ENCODE data around the gene ZIC4. TPM values are rescaled to one million over a fixed set of nuclear protein-coding genes. Genes with fewer than 3 reads are reported as not detected.

The ZIC4 gene
- total and polyA plus RNA-seq, 11 donors, result not detected

DNA sequence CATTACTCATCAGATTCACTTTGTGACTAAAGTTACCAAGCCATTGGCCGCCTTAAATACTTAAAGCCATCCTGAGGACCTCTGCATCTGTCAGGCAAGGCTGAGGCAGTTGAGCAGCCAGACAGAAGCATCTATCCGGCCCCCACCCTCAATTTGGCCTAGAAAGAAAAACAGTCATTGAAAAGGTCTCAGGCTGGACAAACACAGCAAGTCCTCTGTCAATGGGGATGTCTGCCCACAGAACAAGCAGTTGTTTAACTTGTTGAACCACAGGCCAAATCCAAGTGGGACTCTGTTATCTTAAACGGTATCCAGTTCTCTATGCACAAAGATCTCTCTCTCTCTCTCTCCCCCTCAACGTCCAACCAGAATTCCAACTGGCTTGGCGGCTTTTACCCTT is 2.8 kb downstream of the ZIC4 start:
- WGBS, 4 donors, result 47 to 64% (median 60%) methylated on average over 5 of the region's 5 CpGs
- DNase-seq, result no peak
- intact Hi-C loops (cut with DNase I), result no loop called here
- Histone ChIP-seq H3K27me3 (peaks cover 60 to 100% (median 95%) of the 10 kb centered on the region in 9 donors), H3K36me3 (no peaks in the 10 kb centered on the region), H3K4me1 (peaks cover 0 to 9% (median 0%) of the 10 kb centered on the region in 12 donors), H3K27ac (no peak overlapping the region), H3K4me3 (no peak overlapping the region), H3K9me3 (no peaks in the 10 kb centered on the region)
- TF ChIP-seq POLR2A (IDR thresholded peaks at IDR 0.05) (no peak), CTCF (IDR thresholded peaks at IDR 0.05) (no peak)
- ATAC-seq, result no peak

DNA sequence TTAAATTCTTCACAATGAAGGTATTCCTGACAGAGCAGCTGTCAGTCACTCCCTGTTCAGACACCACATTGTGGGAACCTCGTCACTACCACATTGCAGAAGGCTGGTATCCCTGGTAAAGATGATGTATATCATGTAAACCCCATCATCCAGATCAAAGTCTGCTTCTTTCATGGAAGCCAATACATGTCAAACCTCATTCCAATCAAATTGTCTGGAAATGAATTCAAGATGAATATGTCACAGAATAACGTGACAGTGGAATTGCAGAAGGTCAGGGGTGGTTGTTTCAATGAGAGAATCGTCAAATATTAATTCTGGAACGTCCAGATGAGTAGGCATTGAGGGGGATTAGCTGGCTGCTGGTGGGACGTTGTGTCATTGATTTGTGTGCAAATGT is 4.2 kb downstream of the ZIC4 start:
- H3K36me3 ChIP-seq, result no peaks in the 10 kb centered on the region
- H3K27me3 ChIP-seq, result peaks cover 59 to 100% (median 94%) of the 10 kb centered on the region in 9 donors
- 18 to 27% (median 22%) methylated on average over 5 of the region's 5 CpGs for WGBS, 4 donors
- no peak overlapping the region for H3K27ac ChIP-seq
- ATAC-seq (no peak), DNase-seq (no peak)
- intact Hi-C loops (cut with DNase I), result no loop called here
- H3K9me3 ChIP-seq, result no peaks in the 10 kb centered on the region
- H3K4me1 ChIP-seq, result peaks cover 0 to 13% (median under 1%) of the 10 kb centered on the region in 12 donors
- no peak overlapping the region for H3K4me3 ChIP-seq
- TF ChIP-seq POLR2A (IDR thresholded peaks at IDR 0.05) (no peak), CTCF (IDR thresholded peaks at IDR 0.05) (no peak)

DNA sequence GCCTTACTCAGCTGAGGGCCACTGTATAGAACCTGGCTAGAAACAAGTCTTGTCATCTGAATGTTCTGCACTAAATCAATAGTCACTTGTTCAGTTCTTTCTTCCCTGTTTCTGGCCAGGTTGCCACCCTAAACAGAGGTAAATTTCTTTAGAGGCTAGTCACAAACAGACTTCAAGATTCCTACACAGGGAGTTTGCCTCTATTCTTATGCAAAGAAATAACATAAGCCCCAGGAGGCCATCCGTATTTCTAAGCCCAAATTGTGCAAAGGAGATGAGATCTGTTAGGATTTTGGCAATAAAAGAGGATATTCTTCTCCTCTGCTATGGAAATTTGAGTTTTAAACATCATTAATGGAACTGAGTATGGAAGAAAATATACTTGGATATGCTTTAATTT is 4.9 kb downstream of the ZIC4 start:
- Histone ChIP-seq H3K4me3 (no peak overlapping the region), H3K36me3 (no peaks in the 10 kb centered on the region), H3K27ac (no peak overlapping the region), H3K9me3 (no peaks in the 10 kb centered on the region), H3K4me1 (peaks cover 0 to 19% (median 0%) of the 10 kb centered on the region in 12 donors), H3K27me3 (peaks cover 58 to 100% (median 94%) of the 10 kb centered on the region in 9 donors)
- no peak for ATAC-seq
- intact Hi-C loops (cut with DNase I), result no loop called here
- DNase-seq, result no peak
- TF ChIP-seq CTCF (IDR thresholded peaks at IDR 0.05), result no peak
- no peak for TF ChIP-seq POLR2A (IDR thresholded peaks at IDR 0.05)
- 17 to 24% (median 21%) methylated on average over 1 of the region's 1 CpG for WGBS, 4 donors

GRCh38 chr3:147400999-147401398 is 5.3 kb downstream of the ZIC4 start:
- 9 to 21% (median 16%) methylated on average over 1 of the region's 1 CpG for WGBS, 4 donors
- Histone ChIP-seq H3K36me3 (no peaks in the 10 kb centered on the region), H3K4me1 (peaks cover 0 to 23% (median 0%) of the 10 kb centered on the region in 12 donors), H3K4me3 (no peak overlapping the region), H3K9me3 (no peaks in the 10 kb centered on the region), H3K27me3 (peaks cover 58 to 100% (median 94%) of the 10 kb centered on the region in 9 donors), H3K27ac (no peak overlapping the region)
- TF ChIP-seq POLR2A (IDR thresholded peaks at IDR 0.05) (no peak), CTCF (IDR thresholded peaks at IDR 0.05) (no peak)
- ATAC-seq (no peak), DNase-seq (no peak)
- intact Hi-C loops (cut with DNase I), result no loop called here

Measured in heart left ventricle (tissue), 16 donors.